Umbilical cord (tissue), 2 donors: ENCODE data around the gene PPARA. TPM values are rescaled to one million over a fixed set of nuclear protein-coding genes. Genes with fewer than 3 reads are reported as not detected.

Source experiments
- DNase-seq: peaks from one replicate; pipeline ENCODE4 v3.0.0-alpha.2; 2015; ENCODE audit warnings: low spot score
- total RNA-seq: library from RNA; depleted of rRNA; stranded (reverse); fragments of >200 nt; gene quantifications from one replicate; pipeline ENCODE4 v1.2.3, GENCODE V29; 2014; ENCODE audit warnings: low replicate concordance; ENCODE audit not compliant: insufficient read depth

Gene PPARA
- total RNA-seq, 1 donor from 2014 or later, result 34.9 TPM

GRCh38 chr22:46290843-46291785 lies 140.8 kb downstream of the PPARA start:
- DNase-seq, result no peak

GRCh38 chr22:46292173-46292572 lies 141.8 kb downstream of the PPARA start:
- no peak for DNase-seq

GRCh38 chr22:46292732-46293131 lies 142.4 kb downstream of the PPARA start:
- no peak for DNase-seq

Other genes starting within 250 kb of the PPARA start
- gene WNT7B, start 173.4 kb upstream of the PPARA start, total RNA-seq, result 7.2 TPM
- gene CDPF1, start 99.8 kb downstream of the PPARA start, total RNA-seq, result 13.5 TPM
- 2.4 TPM for gene PKDREJ, start 112.8 kb downstream of the PPARA start, total RNA-seq
- 20.7 TPM for gene TTC38, start 117.5 kb downstream of the PPARA start, total RNA-seq
- gene GTSE1, start 146.3 kb downstream of the PPARA start, total RNA-seq, result 3.4 TPM
- gene TRMU, start 185.2 kb downstream of the PPARA start, total RNA-seq, result 21.9 TPM